RWPE1 (cell line): Measurements from ENCODE around the gene SNAPC4.

Experiments
- CTCF ChIA-PET: fragments of 350-600 bp; sonication (Branson Sonifier 250); formaldehyde crosslinking; extraction: SDS; loops from one replicate; lab custom pipeline; 2021; lab: Yijun Ruan, JAX
- POLR2A ChIA-PET: fragments of 400-600 bp; formaldehyde crosslinking; extraction: SDS; loops from one replicate; lab custom pipeline; 2020; ENCODE audit warnings: antibody characterized with exemption; ENCODE audit not compliant: low non-redundant PET; lab: Yijun Ruan, JAX
- DNase-seq: peaks from one replicate; pipeline ENCODE4 v3.0.0; 2012; ENCODE audit warnings: low spot score
- H3K27ac ChIP-seq: fragments of 450-650 bp; 2 replicates; pipeline ENCODE4 v1.5.1; 2017
- TF ChIP-seq, protein P1 (sequence below): fragments of 450-650 bp; conservative IDR thresholded peaks from 2 replicates; pipeline ENCODE4 v1.5.1; 2017; ENCODE audit warnings: low read depth, mild to moderate bottlenecking

SNAPC4 gene

GRCh38 chr9:136366826-136367225 is 33.1 kb downstream of the SNAPC4 start:
- no peak for DNase-seq
- ChIA-PET CTCF (interaction anchor here (0.5 to 2.1 kb wide), 5 partner anchors 20 to 1997 kb away, joined by 3 to 12 read pairs (median 4); no protein-coding TSS in a partner anchor), POLR2A (no interaction called here)
- TF ChIP-seq, protein P1, sequence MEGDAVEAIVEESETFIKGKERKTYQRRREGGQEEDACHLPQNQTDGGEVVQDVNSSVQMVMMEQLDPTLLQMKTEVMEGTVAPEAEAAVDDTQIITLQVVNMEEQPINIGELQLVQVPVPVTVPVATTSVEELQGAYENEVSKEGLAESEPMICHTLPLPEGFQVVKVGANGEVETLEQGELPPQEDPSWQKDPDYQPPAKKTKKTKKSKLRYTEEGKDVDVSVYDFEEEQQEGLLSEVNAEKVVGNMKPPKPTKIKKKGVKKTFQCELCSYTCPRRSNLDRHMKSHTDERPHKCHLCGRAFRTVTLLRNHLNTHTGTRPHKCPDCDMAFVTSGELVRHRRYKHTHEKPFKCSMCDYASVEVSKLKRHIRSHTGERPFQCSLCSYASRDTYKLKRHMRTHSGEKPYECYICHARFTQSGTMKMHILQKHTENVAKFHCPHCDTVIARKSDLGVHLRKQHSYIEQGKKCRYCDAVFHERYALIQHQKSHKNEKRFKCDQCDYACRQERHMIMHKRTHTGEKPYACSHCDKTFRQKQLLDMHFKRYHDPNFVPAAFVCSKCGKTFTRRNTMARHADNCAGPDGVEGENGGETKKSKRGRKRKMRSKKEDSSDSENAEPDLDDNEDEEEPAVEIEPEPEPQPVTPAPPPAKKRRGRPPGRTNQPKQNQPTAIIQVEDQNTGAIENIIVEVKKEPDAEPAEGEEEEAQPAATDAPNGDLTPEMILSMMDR, result no peak
- 0 out of 2 replicates have a peak overlapping the region, but pooled peaks have one; percentile 1 for H3K27ac ChIP-seq

GRCh38 chr9:136365775-136366222 is 34.2 kb downstream of the SNAPC4 start:
- POLR2A ChIA-PET, result no interaction called here
- TF ChIP-seq, protein P1, result no peak

DNA sequence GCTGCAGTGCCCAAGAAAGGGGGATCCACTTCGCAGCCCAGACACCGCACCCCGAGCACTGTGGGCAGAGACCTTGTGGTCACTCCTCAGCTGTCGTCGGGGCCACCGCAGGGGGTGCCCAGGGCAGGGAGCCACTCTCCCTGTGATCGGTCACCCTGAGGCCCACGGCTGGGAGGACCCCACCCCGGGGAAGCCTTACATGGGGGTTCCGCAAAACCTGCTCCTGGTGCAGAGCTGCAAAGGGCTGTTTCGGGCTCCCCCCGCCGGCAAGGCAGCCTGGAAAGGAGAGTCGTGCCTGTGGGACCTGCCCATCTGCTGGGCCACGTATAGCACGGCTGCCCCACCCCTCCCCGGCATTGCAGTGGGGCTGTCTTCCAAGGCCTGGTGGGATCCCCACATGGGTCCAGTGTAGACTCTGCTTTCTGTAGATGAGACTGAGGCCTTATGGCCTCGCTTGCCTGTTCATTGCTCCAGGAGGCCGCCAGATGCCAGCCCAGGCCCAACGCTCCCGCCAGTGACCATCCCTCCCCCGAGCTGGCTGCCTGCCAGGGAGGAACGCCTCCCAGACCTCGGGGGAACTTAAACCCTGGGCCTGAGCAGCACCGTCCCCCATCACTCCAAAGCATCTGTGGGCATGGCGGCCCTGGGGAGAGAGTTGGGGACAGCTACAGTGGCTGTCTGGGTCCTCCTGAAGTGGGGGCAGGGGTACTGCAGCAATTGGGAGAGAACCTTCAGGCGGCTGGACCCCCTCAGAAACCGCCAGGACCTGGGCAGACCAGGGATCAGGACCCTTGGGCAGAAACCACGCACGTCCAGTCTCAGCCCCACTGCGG is 34.8 kb downstream of the SNAPC4 start:
- TF ChIP-seq, protein P1, result no peak
- CTCF ChIA-PET, result interaction anchor here (0.6 to 3.7 kb wide), 7 partner anchors 12 to 53 kb away, joined by 3 to 17 read pairs (median 4); no protein-coding TSS in a partner anchor
- POLR2A ChIA-PET, result no interaction called here
- no peak for DNase-seq
- no peak overlapping the region for H3K27ac ChIP-seq

More at GRCh38 chr9:136365775-136366222, 34.2 kb downstream of the SNAPC4 start:
- H3K27ac ChIP-seq, result no peak overlapping the region
- CTCF ChIA-PET, result interaction anchor here (0.6 to 2.1 kb wide), 4 partner anchors 9 to 194 kb away, joined by 3 to 12 read pairs (median 3); no protein-coding TSS in a partner anchor
- no peak for DNase-seq

DNA sequence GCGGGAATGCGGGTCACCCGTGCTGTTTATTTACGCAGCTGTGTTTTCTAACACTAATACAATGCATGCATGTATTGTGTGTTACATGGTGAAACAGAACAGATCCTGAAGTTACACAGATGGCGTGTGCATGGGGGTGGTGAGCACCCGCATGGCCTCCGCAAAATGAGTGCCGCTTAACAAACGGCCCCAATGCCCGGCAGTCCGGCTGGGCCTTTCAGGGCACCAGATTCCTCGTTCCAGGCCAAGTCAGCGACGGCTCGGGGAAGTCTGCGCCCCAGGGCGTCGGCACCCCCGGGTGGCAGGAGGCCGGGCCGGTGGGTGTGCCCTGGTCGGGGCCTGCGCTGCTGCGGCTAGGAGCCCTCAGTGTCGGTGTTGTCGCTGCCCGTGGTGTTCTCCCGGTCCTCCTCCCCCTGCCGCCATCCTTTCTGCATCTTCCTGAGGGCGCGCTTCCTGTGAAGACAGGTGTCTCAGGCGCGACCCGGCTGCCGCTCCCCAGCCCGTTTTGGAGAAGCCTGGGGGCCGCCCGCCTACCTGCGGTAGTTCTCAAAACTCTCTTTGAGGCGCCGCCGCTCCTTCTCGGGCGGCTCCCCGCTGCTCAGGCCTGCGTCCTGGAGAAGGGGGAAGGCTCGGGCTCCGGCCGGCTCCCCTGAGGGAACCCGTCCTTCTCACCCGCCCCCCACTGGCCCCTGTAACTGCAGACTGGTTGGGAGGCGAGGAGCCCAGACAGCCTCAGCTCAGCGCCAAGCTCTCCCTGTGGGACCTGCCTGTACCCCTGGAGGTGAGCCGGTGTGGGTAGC is 35.8 kb downstream of the SNAPC4 start:
- peak overlapping the region; percentile 88 for H3K27ac ChIP-seq
- no peak for DNase-seq
- CTCF ChIA-PET, result interaction anchor here (0.5 to 3.7 kb wide), 23 partner anchors 8 to 767 kb away, joined by 3 to 23 read pairs (median 4); partner anchors contain the start of gene SNAPC4
- POLR2A ChIA-PET, result interaction anchor here (1.1 to 1.3 kb wide), 2 partner anchors 9 to 13 kb away, joined by 4 to 5 read pairs; no protein-coding TSS in a partner anchor
- TF ChIP-seq, protein P1, result peak; percentile 12

GRCh38 chr9:136363106-136363948 is 36.6 kb downstream of the SNAPC4 start, which contains the start of gene DNLZ:
TSS of gene DNLZ (minus strand) at chr9:136363744. CDS start at chr9:136363714, 30 bp downstream.
- TF ChIP-seq, protein P1, result peak; percentile 100
- CTCF ChIA-PET, result interaction anchor here (0.5 to 3.7 kb wide), 26 partner anchors 9 to 766 kb away, joined by 3 to 23 read pairs (median 4); partner anchors contain the start of gene SNAPC4

More at GRCh38 chr9:136363106-136363948, 36.6 kb downstream of the SNAPC4 start, which contains the start of gene DNLZ:
- peak within 1 kb of the TSS; percentile 88 for H3K27ac ChIP-seq
- POLR2A ChIA-PET, result interaction anchor here (0.5 to 1.3 kb wide), 5 partner anchors 9 to 33 kb away, joined by 3 to 12 read pairs (median 4); no protein-coding TSS in a partner anchor
- peak; percentile 100 for DNase-seq
